ENCODE data around the gene IFIT5.

Gene IFIT5

GRCh38 chr10:89414146-89414878 is at the start of gene IFIT5:
IFIT5 (plus strand) TSS chr10:89414568; CDS start chr10:89414799, 231 bp downstream.
- TF ChIP-seq CTCF (conservative IDR thresholded peaks at IDR 0.05; ENCODE audit: low read length): no peak
- peak; percentile 61 for DNase-seq (ENCODE audit: low read depth)

GRCh38 chr10:89367529-89367928 is 46.8 kb upstream of the IFIT5 start:
- no peak for TF ChIP-seq CTCF (conservative IDR thresholded peaks at IDR 0.05; ENCODE audit: low read length)
- H3K4me3 ChIP-seq (ENCODE audit: low read length): no peak overlapping the region
- DNase-seq (ENCODE audit: low read depth): no peak

More at GRCh38 chr10:89414146-89414878, at the start of gene IFIT5:
- H3K4me3 ChIP-seq (ENCODE audit: low read length): peak within 1 kb of the TSS; percentile 82

GRCh38 chr10:89368129-89368528 is 46.2 kb upstream of the IFIT5 start:
- TF ChIP-seq CTCF (conservative IDR thresholded peaks at IDR 0.05; ENCODE audit: low read length): no peak
- no peak for DNase-seq (ENCODE audit: low read depth)
- no peak overlapping the region for H3K4me3 ChIP-seq (ENCODE audit: low read length)

GRCh38 chr10:89369156-89370105 is 44.9 kb upstream of the IFIT5 start:
- peak; percentile 70 for DNase-seq (ENCODE audit: low read depth)
- no peak overlapping the region for H3K4me3 ChIP-seq (ENCODE audit: low read length)
- peak; percentile 72 for TF ChIP-seq CTCF (conservative IDR thresholded peaks at IDR 0.05; ENCODE audit: low read length)

- TF ChIP-seq CTCF (conservative IDR thresholded peaks at IDR 0.05; ENCODE audit: low read length): no peak
- no peak for DNase-seq (ENCODE audit: low read depth)
- H3K4me3 ChIP-seq (ENCODE audit: low read length): no peak overlapping the region
Observed at GRCh38 chr10:89371079-89371478, 43.3 kb upstream of the IFIT5 start.

- no peak for DNase-seq (ENCODE audit: low read depth)
- TF ChIP-seq CTCF (conservative IDR thresholded peaks at IDR 0.05; ENCODE audit: low read length): no peak
Observed at GRCh38 chr10:89371987-89372386, 42.4 kb upstream of the IFIT5 start.

More at GRCh38 chr10:89371987-89372386, 42.4 kb upstream of the IFIT5 start:
- no peak overlapping the region for H3K4me3 ChIP-seq (ENCODE audit: low read length)

Data from AG10803 (cell line).